Right lobe of liver (tissue), 6 donors: ENCODE results near the gene PRPF8. TPM values are rescaled to one million over a fixed set of nuclear protein-coding genes. Genes with fewer than 3 reads are reported as not detected.
A peak's percentile ranks its signal among the peaks of the same experiment; 100 is the strongest.

Experiments
- ATAC-seq, 4 donors: fragments of 200-7000 bp; cut with Tn5 transposase; one replicate each; pipeline ENCODE4 v1.9.1; 2020; ENCODE audit warnings: mild to moderate bottlenecking in 4 of 4, moderate library complexity in 4 of 4
- DNase-seq, 3 donors: peaks; one replicate each; pipeline ENCODE4 v3.0.0-alpha.2; 2020
- H3K27ac ChIP-seq, 3 donors: fragments of 200-600 bp; one replicate each; pipeline ENCODE4 v1.8.0; 2022
- H3K27me3 ChIP-seq, 2 donors: fragments of 200-600 bp; one replicate each; pipeline ENCODE4 v1.8.0; 2022
- H3K36me3 ChIP-seq, 4 donors: fragments of 200-600 bp; sonication (generic) in 1 of 4; one replicate each; pipeline versions ENCODE4 v1.5.1 to v1.8.0; 2017 to 2022; ENCODE audit warnings: control low read depth in 1 of 4
- H3K4me1 ChIP-seq, 4 donors: fragments of 200-600 bp; sonication (generic) in 1 of 4; one replicate each; pipeline versions ENCODE4 v1.5.1 to v1.8.0; 2017 to 2022; ENCODE audit warnings: control low read depth in 1 of 4
- H3K4me3 ChIP-seq, 3 donors: fragments of 200-600 bp; one replicate each; pipeline ENCODE4 v1.8.0; 2022
- H3K9me3 ChIP-seq, 4 donors: fragments of 200-600 bp; sonication (generic) in 1 of 4; one replicate each; pipeline versions ENCODE4 v1.5.1 to v1.8.0; 2017 to 2022; ENCODE audit warnings: control low read depth in 1 of 4
- POLR2A ChIP-seq: fragments of 450-650 bp; IDR thresholded peaks from one replicate; pipeline ENCODE4 v1.6.1; 2017; ENCODE audit warnings: antibody characterized with exemption, mild to moderate bottlenecking
- WGBS: methylation state at CpG from one replicate; pipeline ENCODE4 v1.1.6; 2018; ENCODE audit warnings: low coverage, low lambda C conversion rate; ENCODE audit not compliant: insufficient coverage; ENCODE audit errors: missing lambda C conversion rate; 5-methylcytosine and 5-hydroxymethylcytosine counted together
- intact Hi-C, 2 donors: fragments of 100-400 bp; cut with DNase I; formaldehyde crosslinking; loops; one replicate each; pipeline versions ENCODE4 v1.11.2 to v1.14.1; 2022
- total RNA-seq, 6 experiments: library from RNA; depleted of rRNA in 2 of 6; stranded (reverse); fragments of >200 nt in 2 of 6; fragmentation: NEBNext Ultra II Directional in 3 of 6; extraction: Animal tissue kit (Norgen Biotek cat#: 25700) in 3 of 6; gene quantifications; one replicate each; pipeline versions ENCODE4 v1.1.0 to v1.2.4, GENCODE V29; 2016 to 2023
- TF ChIP-seq, protein P1 (sequence below), 4 donors: fragments of 200-600 bp in 3 of 4; fragments of 450-650 bp in 1 of 4; IDR thresholded peaks; one replicate each; pipeline versions ENCODE4 v1.5.1 to v1.8.0; 2016 to 2022; ENCODE audit warnings: antibody characterized with exemption in 4 of 4, mild to moderate bottlenecking in 2 of 4
- donor health status: DM: no; HTN: yes; CAD: no.
- donor health status: DM: no; HTN: no; CAD: no.
- donor health status: DM: no; HTN: no; CAD: no.
- donor health status: DM: no; HTN: yes; CAD: no.
- donor health status: DM: no; HTN: yes; CAD: no.

The PRPF8 gene
- total RNA-seq, 6 experiments from 2014 or later, result 79.3 to 116 (median 102) TPM

- intact Hi-C loops, result no loop called here
- no peaks in the 10 kb centered on the region for H3K27me3 ChIP-seq
- H3K4me1 ChIP-seq, result peaks cover 0 to 32% (median 15%) of the 10 kb centered on the region in 4 donors
- peak overlapping the region; percentile 96 to 98 (median 97) for H3K27ac ChIP-seq
- no peaks in the 10 kb centered on the region for H3K9me3 ChIP-seq
- peak overlapping the region; percentile 54 to 98 (median 87) for H3K4me3 ChIP-seq
- peaks cover 0 to 19% (median 11%) of the 10 kb centered on the region in 4 donors for H3K36me3 ChIP-seq
- 0% methylated on average over 10 of the region's 13 CpGs for WGBS
- peak; percentile 55 to 71 (median 60) for ATAC-seq
- peak; percentile 81 for TF ChIP-seq POLR2A
- TF ChIP-seq, protein P1, sequence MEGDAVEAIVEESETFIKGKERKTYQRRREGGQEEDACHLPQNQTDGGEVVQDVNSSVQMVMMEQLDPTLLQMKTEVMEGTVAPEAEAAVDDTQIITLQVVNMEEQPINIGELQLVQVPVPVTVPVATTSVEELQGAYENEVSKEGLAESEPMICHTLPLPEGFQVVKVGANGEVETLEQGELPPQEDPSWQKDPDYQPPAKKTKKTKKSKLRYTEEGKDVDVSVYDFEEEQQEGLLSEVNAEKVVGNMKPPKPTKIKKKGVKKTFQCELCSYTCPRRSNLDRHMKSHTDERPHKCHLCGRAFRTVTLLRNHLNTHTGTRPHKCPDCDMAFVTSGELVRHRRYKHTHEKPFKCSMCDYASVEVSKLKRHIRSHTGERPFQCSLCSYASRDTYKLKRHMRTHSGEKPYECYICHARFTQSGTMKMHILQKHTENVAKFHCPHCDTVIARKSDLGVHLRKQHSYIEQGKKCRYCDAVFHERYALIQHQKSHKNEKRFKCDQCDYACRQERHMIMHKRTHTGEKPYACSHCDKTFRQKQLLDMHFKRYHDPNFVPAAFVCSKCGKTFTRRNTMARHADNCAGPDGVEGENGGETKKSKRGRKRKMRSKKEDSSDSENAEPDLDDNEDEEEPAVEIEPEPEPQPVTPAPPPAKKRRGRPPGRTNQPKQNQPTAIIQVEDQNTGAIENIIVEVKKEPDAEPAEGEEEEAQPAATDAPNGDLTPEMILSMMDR (IDR thresholded peaks at IDR 0.05), result no peak
- DNase-seq, result peak; percentile 88 to 97 (median 92)
Measured at GRCh38 chr17:1716912-1717695, 32.4 kb upstream of the PRPF8 start.

DNA sequence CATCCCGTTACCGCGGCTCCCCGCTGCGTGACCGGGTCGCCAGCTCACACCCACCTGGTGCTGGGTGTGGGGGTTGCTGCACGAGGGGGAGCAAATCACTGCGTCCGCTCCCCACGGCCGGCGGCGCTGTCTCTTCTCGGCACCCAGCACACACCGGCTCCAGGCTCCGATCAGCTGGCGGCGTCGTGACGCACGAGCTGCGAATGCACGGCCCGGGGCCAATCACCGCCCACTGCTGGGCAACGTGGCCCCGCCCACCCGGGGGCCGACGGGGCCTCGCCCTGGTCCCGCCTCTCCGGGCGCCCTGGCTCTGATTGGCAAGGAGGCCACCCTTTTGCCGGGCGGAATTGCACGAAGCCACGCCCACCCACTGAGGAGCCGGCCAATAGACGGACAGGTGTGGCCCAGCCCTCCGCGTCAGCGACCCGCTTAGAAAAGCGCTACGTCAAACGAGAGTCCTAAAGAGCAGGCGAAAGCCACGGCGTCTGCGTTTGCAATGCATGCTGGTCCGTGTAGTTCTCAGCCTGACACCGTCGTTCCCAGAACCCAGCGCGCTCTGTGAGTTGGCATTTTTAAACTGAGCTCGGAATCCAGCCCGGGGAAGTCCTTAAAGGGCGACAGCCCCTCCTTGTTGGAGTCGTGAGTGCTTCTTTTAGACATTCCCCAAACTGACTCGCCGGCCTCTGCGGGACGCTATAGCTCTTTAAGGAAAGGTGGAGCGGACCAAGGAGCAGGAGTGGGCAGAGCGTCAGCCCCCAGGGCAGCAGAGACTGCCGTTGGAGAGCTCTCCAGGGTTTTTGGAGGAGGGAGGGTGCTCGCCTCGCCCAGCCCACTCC is 31.6 kb upstream of the PRPF8 start:
- peaks cover 0 to 26% (median 14%) of the 10 kb centered on the region in 4 donors for H3K36me3 ChIP-seq
- peak; percentile 67 to 84 (median 75) for ATAC-seq
- H3K27ac ChIP-seq, result peak overlapping the region; percentile 98 to 99 (median 98)
- no peaks in the 10 kb centered on the region for H3K27me3 ChIP-seq
- peak overlapping the region; percentile 87 to 98 (median 90) for H3K4me3 ChIP-seq
- no peaks in the 10 kb centered on the region for H3K9me3 ChIP-seq
- intact Hi-C loops, result no loop called here
- peaks cover 0 to 32% (median 15%) of the 10 kb centered on the region in 4 donors for H3K4me1 ChIP-seq
- TF ChIP-seq, protein P1 (IDR thresholded peaks at IDR 0.05), result peak in 1 of 4 donors; percentile 5
- peak; percentile 100 for TF ChIP-seq POLR2A
- DNase-seq, result peak; percentile 100
- WGBS, result 0% methylated on average over 11 of the region's 70 CpGs

DNA sequence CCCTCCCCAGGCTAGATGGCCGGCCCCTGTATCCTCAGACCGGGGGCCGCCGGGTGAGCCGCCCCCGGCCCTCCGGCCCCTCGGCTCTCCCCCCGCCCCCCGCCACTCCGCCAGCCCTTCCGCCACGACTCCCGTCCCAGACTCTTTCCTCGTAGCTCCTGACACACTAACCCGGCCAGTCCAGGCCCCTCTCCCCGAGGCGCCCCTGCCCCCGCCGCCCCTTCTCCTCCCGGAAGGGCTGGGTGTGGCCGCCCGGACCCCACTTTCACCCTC is 31.1 kb upstream of the PRPF8 start:
- H3K27me3 ChIP-seq, result no peaks in the 10 kb centered on the region
- H3K4me1 ChIP-seq, result peaks cover 0 to 30% (median 15%) of the 10 kb centered on the region in 4 donors
- peaks cover 0 to 28% (median 14%) of the 10 kb centered on the region in 4 donors for H3K36me3 ChIP-seq
- no peak for DNase-seq
- no peak for ATAC-seq
- TF ChIP-seq POLR2A, result no peak
- TF ChIP-seq, protein P1 (IDR thresholded peaks at IDR 0.05), result no peak
- peak overlapping the region; percentile 79 to 99 (median 98) for H3K27ac ChIP-seq
- no peaks in the 10 kb centered on the region for H3K9me3 ChIP-seq
- intact Hi-C loops, result no loop called here
- WGBS, result 0% methylated on average over 3 of the region's 23 CpGs
- H3K4me3 ChIP-seq, result peak overlapping the region; percentile 87 to 98 (median 90)

DNA sequence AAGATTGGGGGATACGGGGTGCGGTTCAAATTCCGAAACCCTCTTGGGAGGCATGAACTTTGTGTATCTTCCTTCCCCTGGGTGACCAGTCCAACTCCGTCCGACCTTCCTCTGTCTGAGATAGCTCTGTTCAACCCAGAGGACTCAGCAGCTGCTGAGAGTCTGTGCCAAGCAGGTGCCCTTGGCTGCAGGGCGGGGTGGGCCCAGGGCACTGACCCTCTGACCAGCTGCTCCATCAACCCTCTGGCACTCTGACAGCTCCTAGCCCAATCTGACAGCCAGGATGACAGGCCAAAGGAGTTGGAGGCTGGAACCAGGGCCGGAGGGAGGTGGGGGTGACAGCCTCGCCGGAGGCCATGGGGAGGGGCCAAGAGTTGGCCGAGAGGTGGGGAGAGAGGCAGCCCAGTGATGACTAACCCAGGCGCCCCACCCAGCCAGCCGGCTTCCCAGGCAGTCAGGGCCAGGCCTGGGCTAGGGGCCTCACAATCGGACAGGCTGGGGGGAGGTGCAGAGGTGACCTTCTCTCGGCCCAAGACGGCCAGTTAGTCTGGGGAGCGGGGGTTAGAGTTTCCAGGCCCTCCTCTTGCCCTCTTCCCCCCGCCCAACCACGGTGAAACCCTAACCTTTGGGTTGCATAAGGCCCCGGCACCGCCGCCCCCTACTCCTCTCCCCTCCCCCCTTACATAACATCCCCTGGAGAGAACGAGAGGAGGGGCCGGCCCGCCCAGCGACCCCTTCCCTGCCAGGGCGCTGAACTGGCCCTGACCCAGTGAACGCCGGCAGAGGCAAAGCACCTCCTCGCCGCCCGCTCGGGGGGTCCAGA is 30.5 kb upstream of the PRPF8 start:
- Histone ChIP-seq H3K4me3 (peak overlapping the region; percentile 87 to 98 (median 90)), H3K36me3 (peaks cover 0 to 28% (median 14%) of the 10 kb centered on the region in 4 donors), H3K27ac (peak overlapping the region; percentile 79 to 99 (median 98)), H3K9me3 (no peaks in the 10 kb centered on the region), H3K4me1 (peaks cover 0 to 29% (median 13%) of the 10 kb centered on the region in 4 donors), H3K27me3 (no peaks in the 10 kb centered on the region)
- DNase-seq (peak; percentile 92 to 97 (median 95)), ATAC-seq (peak; percentile 43 to 51 (median 46))
- intact Hi-C loops, result no loop called here
- WGBS, result 5% methylated on average over 15 of the region's 32 CpGs
- peak; percentile 74 for TF ChIP-seq POLR2A
- TF ChIP-seq, protein P1 (IDR thresholded peaks at IDR 0.05), result no peak
